ENCODE data around the gene MRPL28.
"Not testable (repeated sequence)": the region's sequence is repeated elsewhere in the genome, so short reads cannot be mapped to it uniquely, and the experiment has no call there.

The MRPL28 gene

DNA sequence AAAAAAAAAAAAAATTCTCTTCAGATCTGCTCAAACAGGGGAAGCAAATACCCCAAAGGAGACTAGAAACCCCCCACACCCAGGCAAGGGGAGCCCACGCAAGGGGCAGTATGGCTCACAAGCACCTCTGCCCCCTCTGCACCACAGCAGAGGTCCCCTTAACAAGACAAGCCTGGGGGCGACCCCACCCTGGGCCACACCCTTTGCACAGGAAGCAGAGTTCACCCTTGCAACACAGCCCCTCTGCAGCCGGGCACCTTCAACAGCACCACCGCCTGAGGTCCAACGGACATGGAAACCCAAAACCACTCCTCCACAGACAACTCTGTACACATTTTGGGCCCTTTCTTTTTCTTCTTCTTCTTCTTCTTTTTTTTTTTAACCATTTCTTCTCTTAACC lies 30.7 kb downstream of the MRPL28 start:
- DNase-seq (ENCODE audit: low read depth), result no peak

DNA sequence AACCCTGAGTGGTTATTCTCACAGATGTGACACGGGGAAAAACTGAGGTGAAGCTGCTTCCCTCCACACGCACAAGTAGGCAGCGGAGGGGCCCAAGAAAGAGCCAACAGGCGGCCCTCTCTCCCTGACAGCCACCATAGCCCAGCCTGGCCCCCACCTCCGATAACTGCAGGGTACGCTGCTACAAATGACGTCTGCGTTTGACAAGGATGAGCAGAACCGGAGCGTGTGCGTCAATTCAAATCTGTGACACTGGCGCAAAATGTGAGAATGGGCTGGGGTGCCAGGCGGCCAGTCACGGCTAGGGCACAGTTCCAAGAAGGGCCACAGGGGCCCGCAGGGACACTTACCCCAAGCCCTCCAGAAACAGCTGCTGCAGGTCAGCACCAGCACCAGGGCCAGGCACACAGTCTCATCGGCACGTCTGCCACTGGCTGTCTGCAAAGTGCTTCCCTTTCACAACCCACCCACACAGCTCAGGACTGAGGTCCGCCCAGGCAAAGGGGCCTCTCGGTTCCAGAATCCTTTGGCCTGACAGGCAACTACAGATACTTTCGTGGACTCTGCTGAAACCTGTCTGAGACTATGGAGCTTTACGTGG lies 32.3 kb downstream of the MRPL28 start:
- DNase-seq (ENCODE audit: low read depth), result no peak

DNA sequence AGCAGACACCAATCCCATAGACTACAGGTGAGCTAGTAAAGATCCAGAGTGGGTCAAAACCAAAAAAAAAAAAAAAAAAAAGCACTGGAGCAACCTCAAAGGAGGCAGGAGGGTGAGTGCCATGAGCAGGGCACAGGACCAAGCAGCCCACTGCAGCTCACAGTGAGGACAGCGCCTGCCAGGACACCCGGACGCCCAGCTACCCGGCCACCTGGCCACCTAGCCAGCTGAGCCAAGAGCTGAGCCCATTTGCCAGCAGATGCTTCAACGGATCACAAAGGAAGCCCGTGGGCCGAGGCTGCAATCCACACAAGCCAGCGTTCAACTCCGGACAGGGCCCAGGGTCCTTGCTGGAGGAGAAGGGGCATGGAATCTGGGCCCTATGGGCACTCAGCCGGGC lies 32.9 kb downstream of the MRPL28 start:
- DNase-seq (ENCODE audit: low read depth), result no peak

DNA sequence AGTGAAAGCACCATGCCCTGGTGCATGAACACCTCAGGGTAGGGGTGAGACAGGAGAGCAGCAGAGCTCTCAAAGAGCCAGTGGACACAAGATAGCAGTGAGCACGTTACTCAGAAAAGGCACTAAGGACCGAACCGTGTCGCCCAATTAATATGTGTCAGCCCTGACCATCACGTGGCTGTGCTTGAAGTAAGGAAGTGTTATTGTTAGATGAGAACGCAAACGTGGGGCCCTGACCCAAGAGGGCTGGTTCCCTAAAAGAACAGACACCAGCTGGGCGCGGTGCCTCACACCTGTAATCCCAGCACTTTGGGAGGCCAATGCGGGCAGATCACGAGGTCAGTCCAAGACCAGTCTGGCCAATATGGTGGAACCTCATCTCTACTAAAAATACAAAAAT lies 34.1 kb downstream of the MRPL28 start:
- DNase-seq (ENCODE audit: low read depth), result no peak

DNA sequence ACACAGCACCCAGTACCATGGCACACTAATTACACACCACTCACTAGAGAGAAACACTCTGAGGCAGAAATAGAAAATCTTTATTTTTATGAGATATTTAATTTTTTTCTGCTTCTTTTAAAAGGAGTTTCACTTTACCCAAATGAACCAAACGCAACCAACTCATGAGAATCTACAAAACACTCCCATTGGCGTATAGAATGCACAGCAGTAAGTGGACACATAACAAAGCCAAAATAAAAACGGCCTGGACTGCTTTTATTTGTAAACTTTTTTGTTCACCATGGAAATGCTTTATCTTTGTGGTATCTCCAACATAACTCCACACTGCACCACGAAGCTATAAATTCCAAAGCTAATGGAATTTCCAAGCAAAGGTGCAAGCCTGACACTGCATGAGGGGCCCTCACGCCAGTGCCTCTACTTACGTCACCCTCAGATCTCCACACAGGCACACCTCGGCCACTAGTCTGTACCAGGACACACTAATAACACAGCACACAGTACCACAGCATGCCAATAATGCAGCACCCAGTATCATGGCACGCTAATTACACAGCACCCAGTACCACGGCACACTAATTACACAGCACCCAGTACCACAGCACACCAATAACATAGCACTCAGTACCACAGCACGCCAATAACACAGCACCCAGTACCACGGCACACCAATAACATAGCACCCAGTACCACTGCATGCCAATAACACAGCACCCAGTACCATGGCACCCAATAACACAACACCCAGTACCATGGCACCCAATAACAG lies 35.3 kb downstream of the MRPL28 start:
- DNase-seq (ENCODE audit: low read depth), result not testable (repeated sequence)

DNA sequence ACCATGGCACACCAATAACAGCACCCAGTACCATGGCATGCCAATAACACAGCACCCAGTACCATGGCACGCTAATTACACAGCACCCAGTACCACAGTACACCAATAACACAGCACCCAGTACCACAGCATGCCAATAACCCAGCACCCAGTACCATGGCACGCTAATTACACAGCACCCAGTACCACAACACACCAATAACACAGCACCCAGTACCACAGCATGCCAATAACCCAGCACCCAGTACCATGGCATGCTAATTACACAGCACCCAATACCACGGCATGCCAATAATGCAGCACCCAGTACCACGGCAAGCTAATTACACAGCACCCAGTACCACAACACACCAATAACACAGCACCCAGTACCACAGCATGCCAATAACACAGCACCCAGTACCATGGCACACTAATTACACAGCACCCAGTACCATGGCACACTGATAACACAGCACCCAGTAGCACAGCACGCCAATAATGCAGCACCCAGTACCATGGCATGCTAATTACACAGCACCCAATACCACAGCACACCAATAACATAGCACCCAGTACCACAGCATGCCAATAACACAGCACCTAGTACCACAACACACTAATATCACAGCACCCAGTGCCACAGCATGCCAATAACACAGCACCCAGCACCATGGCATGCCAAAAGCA lies 36.0 kb downstream of the MRPL28 start:
- not testable (repeated sequence) for DNase-seq (ENCODE audit: low read depth)

DNA sequence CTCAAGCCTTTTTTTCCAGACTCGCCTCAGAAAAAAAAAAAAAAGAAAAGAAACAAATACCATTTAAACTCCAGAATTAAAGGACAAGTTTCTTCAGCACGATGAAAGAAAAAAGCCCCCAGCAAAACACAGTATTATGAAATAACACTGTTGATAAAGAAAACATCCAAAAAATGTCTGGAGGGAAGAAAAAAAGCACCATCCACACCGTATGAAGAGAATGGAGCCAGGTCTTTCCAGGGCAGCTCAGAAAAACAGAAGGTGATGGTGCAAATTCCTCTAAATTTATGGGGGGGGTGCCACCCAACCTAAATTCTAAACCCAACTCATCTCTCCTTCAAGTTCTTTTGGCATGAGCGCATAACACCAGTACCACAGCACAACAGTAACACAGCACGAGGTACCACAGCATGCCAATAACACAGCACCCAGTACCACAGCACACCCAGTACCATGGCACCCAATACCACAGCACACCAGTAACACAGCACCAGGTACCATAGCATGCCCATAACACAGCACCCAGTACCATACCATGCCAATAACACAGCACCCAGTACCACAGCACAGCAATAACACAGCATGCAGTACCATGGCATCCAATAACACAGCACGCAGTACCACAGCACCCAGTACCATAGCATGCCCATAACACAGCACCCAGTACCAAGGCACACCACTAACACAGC lies 36.8 kb downstream of the MRPL28 start:
- DNase-seq (ENCODE audit: low read depth), result no peak

DNA sequence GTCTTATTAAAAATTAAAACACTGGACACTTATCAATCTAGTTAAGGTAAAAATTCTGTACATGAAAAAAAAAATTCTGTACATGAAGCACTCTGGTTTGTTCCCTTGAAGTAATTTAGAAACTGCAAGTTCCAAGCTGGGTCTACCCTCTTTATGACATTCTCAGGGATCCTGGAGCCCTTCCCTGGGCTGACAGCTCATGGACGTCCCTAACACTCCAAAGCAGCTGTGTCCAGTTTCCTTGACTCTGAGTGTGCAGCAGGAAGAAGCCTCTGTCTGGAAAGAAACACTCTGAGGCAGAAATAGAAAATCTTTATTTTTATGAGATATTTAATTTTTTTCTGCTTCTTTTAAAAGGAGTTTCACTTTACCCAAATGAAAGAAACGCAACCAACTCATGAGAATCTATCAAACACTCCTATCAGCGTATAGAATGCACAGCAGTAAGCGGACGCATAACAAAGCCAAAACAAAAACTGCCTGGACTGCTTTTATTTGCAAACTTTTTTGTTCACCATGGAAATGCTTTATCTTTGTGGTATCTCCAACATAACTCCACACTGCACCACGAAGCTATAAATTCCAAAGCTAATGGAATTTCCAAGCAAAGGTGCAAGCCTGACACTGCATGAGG lies 39.0 kb downstream of the MRPL28 start:
- DNase-seq (ENCODE audit: low read depth), result not testable (repeated sequence)

DNA sequence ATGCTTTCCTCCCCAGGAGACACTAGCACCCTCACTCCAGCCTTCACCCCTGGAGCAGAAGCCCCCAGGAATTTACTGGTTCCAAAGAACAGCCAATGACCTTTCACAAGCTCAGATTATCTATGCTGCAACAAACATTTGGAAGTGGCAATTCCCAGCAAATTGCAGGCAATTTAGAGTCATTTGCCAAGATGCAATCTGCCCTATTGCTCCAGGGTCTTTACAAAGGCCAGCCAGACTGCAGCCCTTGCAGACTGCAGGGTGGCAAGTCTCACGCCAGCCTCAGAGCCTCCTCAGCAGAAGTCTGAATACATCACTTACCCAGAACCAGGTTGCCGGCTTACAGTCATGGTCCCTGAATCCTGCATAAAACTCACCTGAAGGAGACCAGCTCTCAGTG lies 39.6 kb downstream of the MRPL28 start:
- DNase-seq (ENCODE audit: low read depth), result no peak

DNA sequence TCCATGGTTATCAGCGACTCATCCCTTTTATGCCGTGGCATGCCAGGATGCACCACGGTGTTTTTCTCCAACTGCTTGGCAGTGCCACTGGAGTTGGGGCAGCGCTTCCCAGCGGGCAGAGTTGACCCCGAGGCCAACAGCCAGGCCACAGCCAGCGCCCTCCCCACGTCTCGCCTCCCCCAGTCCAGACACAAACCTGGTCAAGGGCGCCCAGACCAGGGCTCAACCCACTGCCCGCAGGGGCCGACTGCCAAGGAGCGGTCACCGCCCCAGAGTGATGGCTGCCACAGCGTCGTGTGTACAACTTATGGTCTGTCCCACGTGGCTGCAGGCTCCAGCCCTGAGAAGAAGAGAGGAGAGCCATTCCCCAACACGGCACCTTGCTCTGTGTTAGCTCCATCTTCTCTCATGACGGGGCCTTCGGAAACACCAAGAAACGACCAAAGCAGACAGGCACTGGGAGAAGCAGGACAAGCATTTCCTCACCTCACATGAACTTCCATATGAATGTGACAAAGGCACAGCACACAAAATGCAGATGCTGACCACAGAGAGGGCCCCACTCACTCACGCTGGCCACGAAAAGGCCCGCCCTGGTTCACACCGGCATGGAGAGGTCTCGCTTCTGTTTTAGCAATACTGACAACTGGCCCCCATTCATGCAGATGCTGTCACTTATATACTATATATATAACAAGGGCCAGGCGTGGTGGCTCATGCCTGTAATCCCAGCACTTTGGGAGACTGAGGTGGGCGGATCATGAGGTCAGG lies 44.8 kb downstream of the MRPL28 start:
- DNase-seq (ENCODE audit: low read depth), result no peak

DNA sequence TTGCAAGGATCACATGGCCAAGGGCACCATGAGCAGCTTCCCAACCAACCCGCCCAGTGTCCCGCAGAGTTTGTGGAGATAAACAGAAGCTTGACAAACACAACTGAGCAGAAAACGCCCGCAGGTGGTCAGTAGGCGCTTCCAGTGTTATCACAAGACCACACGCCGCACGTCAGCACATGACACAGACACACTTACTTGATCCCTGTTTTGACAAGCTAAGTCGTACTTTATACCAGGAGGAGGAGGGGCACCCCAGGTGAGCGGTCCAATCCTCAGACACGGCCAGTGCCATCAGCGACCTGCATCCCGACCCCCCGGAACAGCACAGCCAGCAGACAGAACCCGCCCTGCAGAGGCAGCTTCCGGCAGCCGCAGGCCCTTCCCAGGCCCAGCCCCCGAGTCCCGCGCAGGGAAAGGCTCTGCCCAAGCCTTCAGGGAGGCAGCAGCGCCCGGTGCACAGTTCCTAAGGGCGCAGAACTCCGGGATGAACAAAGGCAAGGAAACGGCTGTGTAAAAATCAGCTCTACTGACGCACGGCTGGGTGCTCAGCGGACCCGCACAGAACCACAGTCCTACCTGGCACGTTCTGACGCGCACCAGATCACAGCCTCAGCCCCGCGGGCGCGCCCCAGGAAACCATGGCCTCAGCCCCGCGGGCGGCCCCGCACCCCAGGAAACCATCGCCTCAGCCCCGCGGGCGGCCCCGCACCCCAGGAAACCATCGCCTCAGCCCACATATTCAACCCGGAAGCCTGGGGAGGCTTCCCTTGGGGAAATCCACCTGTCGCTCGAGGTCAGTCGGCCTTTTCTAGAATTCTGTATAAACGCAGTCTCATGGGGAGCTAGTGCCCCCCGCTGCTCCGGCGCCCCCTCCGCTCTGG lies 45.6 kb downstream of the MRPL28 start:
- DNase-seq (ENCODE audit: low read depth), result no peak

DNA sequence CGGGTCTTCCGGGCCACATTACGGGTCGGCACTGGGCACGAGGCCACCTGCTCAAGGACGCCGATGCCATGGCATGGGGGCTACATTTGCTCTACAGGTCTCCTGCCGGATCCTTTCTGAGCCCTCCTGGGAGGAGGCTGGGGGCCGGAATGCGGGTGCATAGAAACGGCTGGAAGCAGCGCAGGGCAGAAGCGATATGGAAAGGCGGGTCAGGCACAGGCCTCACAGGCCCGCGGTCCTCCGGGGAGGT lies 46.2 kb downstream of the MRPL28 start:
- DNase-seq (ENCODE audit: low read depth), result no peak

DNA sequence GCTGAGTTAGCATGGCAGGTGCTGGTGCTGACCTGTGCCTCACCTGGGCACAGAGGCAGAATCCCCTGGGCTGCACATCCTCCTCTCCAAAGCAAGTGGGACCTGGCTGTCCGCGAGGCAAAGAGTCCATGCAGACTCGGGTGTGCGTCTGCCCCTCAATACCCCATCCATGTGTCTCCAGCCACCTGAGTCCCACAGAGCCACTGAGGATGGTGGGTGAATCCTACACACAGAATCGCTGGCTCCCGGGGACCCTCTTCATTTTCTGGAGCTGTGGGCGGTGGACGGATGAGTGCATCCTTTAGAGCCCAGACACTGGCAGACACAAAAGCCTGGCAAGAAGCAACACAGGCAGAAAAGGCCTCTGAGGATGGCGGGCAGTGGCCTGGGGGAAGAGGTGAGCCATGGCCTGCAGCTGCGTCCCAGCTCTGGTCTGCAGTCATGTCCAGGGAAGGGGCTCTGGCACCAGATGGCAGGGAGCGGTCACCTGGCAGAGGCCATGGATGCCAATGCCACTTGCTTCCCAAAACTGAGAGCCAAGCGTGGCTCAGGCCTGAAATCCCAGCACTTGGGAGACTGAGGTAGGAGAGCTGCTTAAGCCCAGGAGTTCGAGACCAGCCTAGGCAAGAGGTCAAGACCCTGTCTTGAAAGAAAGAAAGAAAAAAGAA lies 47.7 kb downstream of the MRPL28 start:
- no peak for DNase-seq (ENCODE audit: low read depth)

DNA sequence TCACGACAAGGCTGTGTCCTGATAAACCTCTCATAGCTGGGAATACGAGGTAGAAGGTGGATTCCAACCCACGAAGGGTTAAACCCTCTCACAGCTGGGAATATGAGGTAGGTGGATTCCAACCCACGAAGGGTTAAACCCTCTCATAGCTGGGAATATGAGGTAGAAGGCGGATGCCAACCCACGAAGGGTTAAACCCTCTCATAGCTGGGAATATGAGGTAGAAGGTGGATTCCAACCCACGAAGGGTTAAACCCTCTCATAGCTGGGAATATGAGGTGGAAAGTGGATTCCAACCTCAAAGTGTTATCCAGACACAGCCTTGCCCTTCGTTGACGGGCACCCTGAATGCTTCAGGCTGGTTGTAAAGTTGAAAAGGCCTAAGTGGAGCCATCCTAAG lies 48.8 kb downstream of the MRPL28 start:
- DNase-seq (ENCODE audit: low read depth), result no peak

DNA sequence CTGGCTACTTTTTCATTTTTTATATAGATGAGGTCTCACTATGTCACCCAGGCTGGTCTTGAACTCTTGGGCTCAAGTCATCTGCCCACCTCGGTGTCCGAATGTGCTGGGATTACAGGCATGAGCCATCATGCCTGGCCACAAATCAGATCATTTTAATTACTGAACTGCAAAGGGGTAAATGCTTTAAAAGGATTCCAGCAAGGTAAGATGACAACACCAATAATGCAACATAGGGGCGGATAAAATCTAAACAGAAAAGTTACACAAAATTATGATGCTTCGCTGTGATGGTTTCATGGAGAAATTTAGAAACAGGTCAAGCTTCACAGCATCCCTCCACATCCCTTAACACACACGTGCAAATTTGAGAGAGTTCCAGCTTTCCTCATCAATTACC lies 50.1 kb downstream of the MRPL28 start:
- no peak for DNase-seq (ENCODE audit: low read depth)

DNA sequence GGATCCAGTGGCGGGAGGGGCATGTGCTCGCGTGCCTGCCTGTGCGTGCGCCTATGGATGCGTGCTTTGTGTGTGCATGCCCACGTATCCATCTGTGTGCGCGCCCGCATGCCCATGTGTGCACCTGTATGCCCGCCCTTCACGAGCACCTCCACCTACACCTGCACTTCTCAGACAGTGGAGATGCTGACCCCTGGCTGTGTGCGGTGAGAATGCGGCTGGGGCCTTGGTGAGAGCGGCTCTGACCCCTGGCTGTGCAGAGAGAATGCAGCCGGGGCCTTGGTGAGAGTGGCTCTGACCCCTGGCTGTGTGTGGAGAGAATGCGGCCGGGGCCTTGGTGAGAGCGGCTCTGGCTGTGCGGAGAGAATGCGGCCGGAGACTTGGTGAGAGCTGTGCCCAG lies 51.7 kb downstream of the MRPL28 start:
- DNase-seq (ENCODE audit: low read depth), result no peak

DNA sequence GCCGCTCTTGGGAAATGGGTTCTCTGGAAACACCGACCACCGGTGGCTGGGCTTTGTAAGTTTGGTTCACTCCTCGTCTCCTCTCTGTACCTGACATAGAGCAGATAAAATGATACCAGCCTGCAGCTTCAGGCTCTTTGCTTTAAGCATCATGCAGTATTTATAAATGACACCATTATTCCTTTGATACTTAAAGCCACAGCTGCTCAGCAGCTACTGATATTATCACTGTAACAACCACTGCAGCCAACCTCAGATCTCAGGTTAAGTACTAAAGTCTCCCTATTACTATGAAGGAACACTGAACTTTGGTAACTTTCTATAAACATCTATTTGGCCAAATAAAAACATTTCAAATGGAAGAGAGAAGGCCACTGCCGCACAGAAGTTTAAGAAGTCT lies 52.8 kb downstream of the MRPL28 start:
- DNase-seq (ENCODE audit: low read depth), result no peak

Measured in fibroblast of the conjunctiva (primary cell).